Measurements from ENCODE around the gene FBRS. TPM values are rescaled to one million over a fixed set of nuclear protein-coding genes. Genes with fewer than 3 reads are reported as not detected.

Gene FBRS
- polyA plus RNA-seq, 1 of the 3 experiments (the other 2 are of a cell fraction) = 11.5 TPM

DNA sequence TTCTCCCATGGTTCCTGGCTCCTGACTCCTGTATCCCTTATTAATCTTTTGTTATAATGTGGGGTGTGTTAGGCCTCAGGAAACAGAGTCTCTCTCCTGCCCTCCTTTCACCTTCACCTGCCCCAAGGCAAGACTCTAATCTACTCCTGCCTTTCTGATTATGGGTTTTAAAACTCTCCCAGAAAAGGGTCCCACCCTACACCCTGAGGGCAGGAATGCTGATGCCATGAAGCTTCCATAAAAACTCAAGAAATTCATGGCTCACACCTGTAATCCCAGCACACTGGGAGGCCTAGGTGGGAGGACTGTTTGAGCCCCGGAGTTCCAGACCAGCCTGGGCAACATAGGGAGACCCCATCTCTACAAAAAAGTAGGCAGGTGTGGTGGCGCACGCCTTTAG lies 22.1 kb downstream of the FBRS start:
- no peaks in the 10 kb centered on the region for H3K36me3 ChIP-seq (replicated peaks in 1 of 2; ENCODE audit: control insufficient read depth in 1 of 2, insufficient read depth in 2 of 2, low read length in 1 of 2)
- no peak overlapping the region for H2AFZ ChIP-seq (ENCODE audit: low read depth)
- H4K20me1 ChIP-seq (ENCODE audit: insufficient read depth) = no peaks in the 10 kb centered on the region
- H3K9me3 ChIP-seq = no peaks in the 10 kb centered on the region
- no peak overlapping the region for H3K27ac ChIP-seq (ENCODE audit: low read depth in 2 of 2, low read length in 1 of 2)
- DNase-seq = no peak
- H3F3A ChIP-seq (replicated peaks; ENCODE audit: insufficient read depth) = no peaks in the 10 kb centered on the region
- no peak overlapping the region for H3K4me3 ChIP-seq (ENCODE audit: low read depth in 2 of 2, low read length in 1 of 2)
- 83% methylated on average over 3 of the region's 3 CpGs for WGBS (ENCODE audit: low lambda C conversion rate)
- no peaks in the 10 kb centered on the region for H3K9me2 ChIP-seq
- H3K79me2 ChIP-seq (ENCODE audit: insufficient read depth) = no peaks in the 10 kb centered on the region
- H3K4me2 ChIP-seq = no peak overlapping the region
- ChIA-PET POLR2A (interaction anchor here (0.7 kb wide), 1 partner anchor 11 kb away, joined by 3 read pairs; no protein-coding TSS in a partner anchor), CTCF (interaction anchor here (0.7 to 1.0 kb wide), 3 partner anchors 14 to 230 kb away, joined by 3 to 4 read pairs (median 3); no protein-coding TSS in a partner anchor)
- H3K27me3 ChIP-seq (ENCODE audit: insufficient read depth) = no peaks in the 10 kb centered on the region
- TF ChIP-seq POLR2AphosphoS5 (IDR thresholded peaks at IDR 0.05; ENCODE audit: low read depth, low read length) (no peak), RCOR1 (IDR thresholded peaks at IDR 0.05; ENCODE audit: low read length) (no peak), TEAD4 (IDR thresholded peaks at IDR 0.05; ENCODE audit: borderline replicate concordance, insufficient read depth) (no peak), NFIC (IDR thresholded peaks at IDR 0.05; ENCODE audit: borderline replicate concordance) (no peak), GATA2 (CRISPR knock-in tag; IDR thresholded peaks at IDR 0.05) (no peak), YY1 (IDR thresholded peaks at IDR 0.05; ENCODE audit: low read depth) (no peak), NRF1 (IDR thresholded peaks at IDR 0.05; ENCODE audit: low read depth, low read length) (no peak), MEF2A (IDR thresholded peaks at IDR 0.05; ENCODE audit: borderline replicate concordance, low read depth) (no peak), SMC3 (IDR thresholded peaks at IDR 0.05; ENCODE audit: low read depth, low read length) (no peak), FOSL2 (IDR thresholded peaks at IDR 0.05; ENCODE audit: borderline replicate concordance, low read depth) (no peak), CHD2 (IDR thresholded peaks at IDR 0.05; ENCODE audit: low read length, partially characterized antibody) (no peak), RFX5 (IDR thresholded peaks at IDR 0.05; ENCODE audit: low read length) (no peak), TCF12 (IDR thresholded peaks at IDR 0.05) (no peak)
- TF ChIP-seq, protein P1, sequence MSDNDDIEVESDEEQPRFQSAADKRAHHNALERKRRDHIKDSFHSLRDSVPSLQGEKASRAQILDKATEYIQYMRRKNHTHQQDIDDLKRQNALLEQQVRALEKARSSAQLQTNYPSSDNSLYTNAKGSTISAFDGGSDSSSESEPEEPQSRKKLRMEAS (IDR thresholded peaks at IDR 0.05; ENCODE audit: low read depth) = no peak
- TF ChIP-seq, protein P2, sequence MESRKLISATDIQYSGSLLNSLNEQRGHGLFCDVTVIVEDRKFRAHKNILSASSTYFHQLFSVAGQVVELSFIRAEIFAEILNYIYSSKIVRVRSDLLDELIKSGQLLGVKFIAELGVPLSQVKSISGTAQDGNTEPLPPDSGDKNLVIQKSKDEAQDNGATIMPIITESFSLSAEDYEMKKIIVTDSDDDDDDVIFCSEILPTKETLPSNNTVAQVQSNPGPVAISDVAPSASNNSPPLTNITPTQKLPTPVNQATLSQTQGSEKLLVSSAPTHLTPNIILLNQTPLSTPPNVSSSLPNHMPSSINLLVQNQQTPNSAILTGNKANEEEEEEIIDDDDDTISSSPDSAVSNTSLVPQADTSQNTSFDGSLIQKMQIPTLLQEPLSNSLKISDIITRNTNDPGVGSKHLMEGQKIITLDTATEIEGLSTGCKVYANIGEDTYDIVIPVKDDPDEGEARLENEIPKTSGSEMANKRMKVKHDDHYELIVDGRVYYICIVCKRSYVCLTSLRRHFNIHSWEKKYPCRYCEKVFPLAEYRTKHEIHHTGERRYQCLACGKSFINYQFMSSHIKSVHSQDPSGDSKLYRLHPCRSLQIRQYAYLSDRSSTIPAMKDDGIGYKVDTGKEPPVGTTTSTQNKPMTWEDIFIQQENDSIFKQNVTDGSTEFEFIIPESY (IDR thresholded peaks at IDR 0.05; ENCODE audit: borderline replicate concordance, low read depth) = no peak
- TF ChIP-seq, protein P3, sequence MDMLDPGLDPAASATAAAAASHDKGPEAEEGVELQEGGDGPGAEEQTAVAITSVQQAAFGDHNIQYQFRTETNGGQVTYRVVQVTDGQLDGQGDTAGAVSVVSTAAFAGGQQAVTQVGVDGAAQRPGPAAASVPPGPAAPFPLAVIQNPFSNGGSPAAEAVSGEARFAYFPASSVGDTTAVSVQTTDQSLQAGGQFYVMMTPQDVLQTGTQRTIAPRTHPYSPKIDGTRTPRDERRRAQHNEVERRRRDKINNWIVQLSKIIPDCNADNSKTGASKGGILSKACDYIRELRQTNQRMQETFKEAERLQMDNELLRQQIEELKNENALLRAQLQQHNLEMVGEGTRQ (IDR thresholded peaks at IDR 0.05; ENCODE audit: borderline replicate concordance, low read depth, low read length) = no peak
- TF ChIP-seq, protein P4, sequence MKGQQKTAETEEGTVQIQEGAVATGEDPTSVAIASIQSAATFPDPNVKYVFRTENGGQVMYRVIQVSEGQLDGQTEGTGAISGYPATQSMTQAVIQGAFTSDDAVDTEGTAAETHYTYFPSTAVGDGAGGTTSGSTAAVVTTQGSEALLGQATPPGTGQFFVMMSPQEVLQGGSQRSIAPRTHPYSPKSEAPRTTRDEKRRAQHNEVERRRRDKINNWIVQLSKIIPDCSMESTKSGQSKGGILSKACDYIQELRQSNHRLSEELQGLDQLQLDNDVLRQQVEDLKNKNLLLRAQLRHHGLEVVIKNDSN (IDR thresholded peaks at IDR 0.05; ENCODE audit: borderline replicate concordance, low read depth) = no peak
- no peaks in the 10 kb centered on the region for H3K4me1 ChIP-seq (ENCODE audit: control insufficient read depth in 1 of 2, insufficient read depth in 2 of 2, low read depth in 1 of 2, low read length in 1 of 2)
- H3K9ac ChIP-seq = no peak overlapping the region

Data from SK-N-SH (cell line).